ENCODE results near the gene CMTR2.

Gene CMTR2

DNA sequence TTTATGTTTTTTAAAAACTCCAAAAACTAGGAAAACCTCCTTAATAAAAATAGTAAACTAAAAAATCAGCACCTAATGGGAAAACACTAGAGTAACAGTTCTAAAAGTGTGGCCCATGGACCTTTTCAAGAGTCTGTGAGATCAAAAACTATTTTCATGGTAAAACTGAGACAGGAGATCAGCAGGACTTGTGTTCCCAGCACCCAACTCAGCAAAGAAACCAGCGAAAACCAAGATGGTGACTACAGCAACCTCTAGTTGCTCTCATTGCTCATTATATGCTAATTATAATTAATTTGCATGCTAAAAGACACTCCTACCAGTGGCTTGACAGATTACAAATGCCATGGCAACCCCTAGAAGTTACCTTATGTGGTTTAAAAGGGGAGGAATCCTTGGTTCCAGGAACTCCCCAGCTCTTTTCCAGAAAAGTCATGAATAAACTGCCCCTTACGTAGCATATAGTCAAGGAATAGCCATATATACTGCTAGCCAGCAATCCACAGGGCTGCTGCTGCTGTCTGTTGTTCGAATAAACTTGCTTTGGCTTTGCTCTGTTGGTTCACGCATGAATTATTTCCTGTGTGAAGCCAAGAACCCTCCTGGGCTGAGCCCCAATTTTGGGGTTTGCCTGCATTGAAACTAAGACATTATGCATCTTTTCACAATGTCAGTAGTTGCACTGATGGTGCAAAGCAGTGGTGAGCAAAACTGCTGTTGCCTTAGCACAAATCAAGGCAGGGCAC is 12.4 kb downstream of the CMTR2 start:
- no peak for DNase-seq

DNA sequence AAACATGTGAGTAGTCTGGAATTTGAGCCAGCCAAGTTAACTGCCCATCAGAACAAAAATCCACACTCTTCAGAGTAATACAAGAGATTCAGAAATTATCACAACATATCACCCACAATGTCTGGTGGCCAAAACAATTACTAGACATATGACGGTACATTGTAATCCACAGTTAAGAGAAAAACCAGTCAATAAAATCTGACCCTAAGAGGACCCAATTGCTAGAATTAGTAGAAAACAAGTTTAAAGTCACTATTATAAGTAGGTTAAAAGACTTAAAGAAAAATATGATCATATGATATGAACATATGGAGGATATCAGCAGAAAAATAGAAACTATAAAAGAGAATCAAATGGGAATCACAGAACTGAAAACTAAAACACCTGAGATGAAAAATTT is 15.8 kb downstream of the CMTR2 start:
- DNase-seq = no peak

GRCh38 chr16:71264299-71264698 is 24.9 kb downstream of the CMTR2 start:
- DNase-seq = no peak

- no peak for DNase-seq
These were observed 25.6 kb downstream of the CMTR2 start for GRCh38 chr16:71263582-71263981.

- no peak for DNase-seq
These were observed 26.8 kb downstream of the CMTR2 start for GRCh38 chr16:71262391-71262790.

DNA sequence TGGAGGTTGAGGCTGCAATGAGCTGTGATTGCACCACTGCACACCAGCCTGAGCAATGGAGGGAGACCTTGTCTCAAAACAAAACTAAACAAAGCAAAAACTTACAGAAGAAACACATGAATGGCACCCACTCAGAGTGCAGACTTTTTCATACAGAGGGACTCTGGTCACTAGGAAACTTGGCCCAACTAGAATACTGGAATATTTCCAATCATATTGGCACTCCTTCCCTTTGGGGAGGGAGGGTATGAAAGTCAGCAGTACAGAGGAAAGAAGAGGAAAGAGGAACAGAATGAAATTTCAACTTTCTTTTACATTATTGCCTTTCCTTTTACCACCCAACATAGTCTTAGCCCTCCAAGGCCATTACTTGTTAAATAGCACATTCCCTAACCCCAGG is 28.2 kb downstream of the CMTR2 start:
- DNase-seq = no peak

GRCh38 chr16:71259086-71259485 is 30.1 kb downstream of the CMTR2 start:
- DNase-seq = no peak

GRCh38 chr16:71258372-71258771 is 30.8 kb downstream of the CMTR2 start:
- DNase-seq = no peak

DNA sequence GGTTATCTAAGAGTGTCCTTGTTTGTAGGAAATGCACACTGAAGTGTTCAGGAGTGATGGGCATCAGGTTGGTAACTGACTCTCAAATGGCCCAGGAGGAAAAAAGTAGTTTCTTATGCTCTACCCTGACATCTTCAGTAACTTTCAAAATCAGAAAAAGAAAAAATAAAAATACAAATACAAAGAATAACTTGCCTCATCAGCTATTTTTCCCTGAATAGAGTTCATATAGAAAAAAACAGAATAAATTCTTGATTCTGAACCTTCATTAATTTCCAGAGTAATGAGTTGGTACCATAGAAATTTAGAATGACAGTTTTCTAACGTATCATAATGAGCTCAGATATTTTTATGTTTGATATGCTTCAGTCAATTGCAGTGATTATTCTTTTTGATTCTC is 31.4 kb downstream of the CMTR2 start:
- no peak for DNase-seq

- DNase-seq = no peak
These were observed 33.5 kb downstream of the CMTR2 start for GRCh38 chr16:71255721-71256120.

DNA sequence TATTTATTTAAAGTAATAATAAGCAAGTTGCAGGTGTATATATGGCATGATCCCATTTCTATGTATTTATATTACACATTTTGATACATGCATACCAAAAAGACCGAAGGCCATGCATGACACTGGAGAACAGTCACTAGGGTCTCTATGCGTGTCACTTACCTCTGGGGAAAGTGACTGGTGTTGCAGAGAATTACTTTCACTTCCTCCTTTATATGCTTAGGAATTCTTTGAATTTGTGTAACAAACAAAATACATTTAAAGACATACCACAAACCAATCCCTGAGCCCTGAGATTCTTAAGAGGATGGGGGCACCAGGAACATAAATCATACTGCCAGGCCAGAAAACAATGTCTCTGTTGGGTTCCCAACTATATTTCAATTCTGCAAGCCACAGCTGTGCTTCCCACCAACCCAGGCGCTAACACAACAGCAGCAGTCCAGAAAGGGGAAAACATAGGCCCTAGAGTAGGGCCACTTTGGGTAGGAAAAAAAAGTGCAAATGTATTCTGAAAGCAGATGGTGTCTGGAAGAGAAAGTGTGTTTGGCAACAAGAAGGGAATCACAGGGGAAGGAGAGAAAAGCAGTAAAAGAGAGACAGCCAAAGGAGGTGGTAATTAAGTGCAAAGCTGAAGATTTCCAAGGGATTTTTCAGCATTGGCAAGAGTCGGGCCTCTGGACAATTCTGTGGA is 34.2 kb downstream of the CMTR2 start:
- no peak for DNase-seq

- DNase-seq = no peak
These were observed 38.6 kb downstream of the CMTR2 start for GRCh38 chr16:71250461-71251235.

GRCh38 chr16:71249399-71249798 is 39.8 kb downstream of the CMTR2 start:
- DNase-seq = no peak

- no peak for DNase-seq
These were observed 41.7 kb downstream of the CMTR2 start for GRCh38 chr16:71247478-71247877.

- DNase-seq = no peak
These were observed 42.9 kb downstream of the CMTR2 start for GRCh38 chr16:71246309-71246708.

GRCh38 chr16:71244521-71244920 is 44.7 kb downstream of the CMTR2 start:
- DNase-seq = no peak

DNA sequence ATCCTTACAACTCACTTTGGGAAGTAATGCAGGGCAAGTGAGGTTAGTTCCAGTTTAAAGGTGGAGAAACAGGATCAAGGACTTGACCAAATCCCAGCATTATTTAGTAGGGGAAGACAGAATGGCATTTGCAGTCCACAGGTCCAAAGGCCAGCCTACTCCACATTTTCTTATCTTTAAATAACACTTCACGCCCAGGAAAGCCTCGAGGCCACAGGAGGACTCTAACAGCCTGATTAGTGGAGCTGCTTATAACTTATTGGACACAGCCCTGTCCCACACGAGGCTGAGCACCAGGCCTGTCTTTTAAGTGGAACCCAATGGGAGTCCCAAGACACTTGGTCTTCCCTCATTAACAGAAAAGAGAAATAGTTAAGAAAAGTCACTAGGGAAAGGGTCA is 46.6 kb downstream of the CMTR2 start:
- no peak for DNase-seq

GRCh38 chr16:71242036-71242435 is 47.2 kb downstream of the CMTR2 start:
- no peak for DNase-seq
